ENCODE results near the gene CA9. TPM values are rescaled to one million over a fixed set of nuclear protein-coding genes. Genes with fewer than 3 reads are reported as not detected.

CA9 gene
- total and polyA plus RNA-seq, 2 experiments from 2014 or later: 1.1 TPM; not detected in 1

DNA sequence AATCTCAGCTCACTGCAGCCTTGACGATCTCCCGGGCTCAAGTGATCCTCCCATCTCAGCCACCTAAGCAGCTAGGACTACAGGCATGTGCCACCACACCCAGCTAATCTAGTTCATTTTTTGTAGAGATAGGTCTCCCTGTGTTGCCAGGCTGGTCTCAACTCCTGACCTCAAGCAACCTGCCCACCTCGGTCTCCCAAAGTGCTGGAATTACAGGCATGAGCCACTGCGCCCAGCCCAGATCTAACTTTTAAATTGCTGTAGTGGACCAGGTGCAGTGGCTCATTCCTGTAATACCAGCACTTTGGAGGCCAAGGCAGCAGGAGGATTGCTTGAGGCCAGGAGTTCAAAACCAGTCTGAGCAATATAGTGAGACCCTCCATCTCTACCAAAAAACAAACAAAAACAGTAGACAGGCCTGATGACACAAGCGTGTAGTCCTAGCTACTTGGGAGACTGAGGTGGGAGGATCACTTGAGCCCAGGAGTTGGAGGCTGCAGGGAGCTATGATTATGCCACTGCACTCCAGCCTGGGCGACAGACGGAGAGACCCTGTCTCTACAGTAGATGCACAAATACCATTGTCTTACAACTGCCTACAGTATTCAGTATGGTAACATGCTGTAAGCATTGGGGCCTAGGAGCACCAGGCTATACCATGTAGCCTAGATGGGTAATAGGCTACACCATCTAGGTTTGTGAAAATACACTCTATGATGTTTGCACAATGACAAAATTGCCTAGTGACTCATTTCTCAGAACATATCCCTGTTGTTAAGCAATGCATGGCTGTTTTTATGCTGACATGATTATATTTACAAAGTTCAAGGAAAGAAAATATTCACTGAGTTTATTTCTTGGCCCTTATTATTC is 21.5 kb upstream of the CA9 start:
- H3K4me3 Mint-ChIP-seq: no peak overlapping the region
- no peaks in the 10 kb centered on the region for H3K79me2 ChIP-seq (replicated peaks; ENCODE audit: insufficient read depth)
- H3F3A ChIP-seq (replicated peaks; ENCODE audit: low read depth): peaks cover 12% of the 10 kb centered on the region; the same call in 1 of the 2 replicates
- H3K9me3 Mint-ChIP-seq: no peaks in the 10 kb centered on the region; the same call in 2 of the 3 replicates
- ATAC-seq: no peak
- peaks cover 2% of the 10 kb centered on the region; the same call in 1 of the 3 replicates for H3K36me3 Mint-ChIP-seq (ENCODE audit: low read depth)
- TF ChIP-seq ZNF331 (CRISPR knock-in tag; IDR thresholded peaks at IDR 0.05; ENCODE audit: low read depth): no peak
- TF ChIP-seq, protein P1, sequence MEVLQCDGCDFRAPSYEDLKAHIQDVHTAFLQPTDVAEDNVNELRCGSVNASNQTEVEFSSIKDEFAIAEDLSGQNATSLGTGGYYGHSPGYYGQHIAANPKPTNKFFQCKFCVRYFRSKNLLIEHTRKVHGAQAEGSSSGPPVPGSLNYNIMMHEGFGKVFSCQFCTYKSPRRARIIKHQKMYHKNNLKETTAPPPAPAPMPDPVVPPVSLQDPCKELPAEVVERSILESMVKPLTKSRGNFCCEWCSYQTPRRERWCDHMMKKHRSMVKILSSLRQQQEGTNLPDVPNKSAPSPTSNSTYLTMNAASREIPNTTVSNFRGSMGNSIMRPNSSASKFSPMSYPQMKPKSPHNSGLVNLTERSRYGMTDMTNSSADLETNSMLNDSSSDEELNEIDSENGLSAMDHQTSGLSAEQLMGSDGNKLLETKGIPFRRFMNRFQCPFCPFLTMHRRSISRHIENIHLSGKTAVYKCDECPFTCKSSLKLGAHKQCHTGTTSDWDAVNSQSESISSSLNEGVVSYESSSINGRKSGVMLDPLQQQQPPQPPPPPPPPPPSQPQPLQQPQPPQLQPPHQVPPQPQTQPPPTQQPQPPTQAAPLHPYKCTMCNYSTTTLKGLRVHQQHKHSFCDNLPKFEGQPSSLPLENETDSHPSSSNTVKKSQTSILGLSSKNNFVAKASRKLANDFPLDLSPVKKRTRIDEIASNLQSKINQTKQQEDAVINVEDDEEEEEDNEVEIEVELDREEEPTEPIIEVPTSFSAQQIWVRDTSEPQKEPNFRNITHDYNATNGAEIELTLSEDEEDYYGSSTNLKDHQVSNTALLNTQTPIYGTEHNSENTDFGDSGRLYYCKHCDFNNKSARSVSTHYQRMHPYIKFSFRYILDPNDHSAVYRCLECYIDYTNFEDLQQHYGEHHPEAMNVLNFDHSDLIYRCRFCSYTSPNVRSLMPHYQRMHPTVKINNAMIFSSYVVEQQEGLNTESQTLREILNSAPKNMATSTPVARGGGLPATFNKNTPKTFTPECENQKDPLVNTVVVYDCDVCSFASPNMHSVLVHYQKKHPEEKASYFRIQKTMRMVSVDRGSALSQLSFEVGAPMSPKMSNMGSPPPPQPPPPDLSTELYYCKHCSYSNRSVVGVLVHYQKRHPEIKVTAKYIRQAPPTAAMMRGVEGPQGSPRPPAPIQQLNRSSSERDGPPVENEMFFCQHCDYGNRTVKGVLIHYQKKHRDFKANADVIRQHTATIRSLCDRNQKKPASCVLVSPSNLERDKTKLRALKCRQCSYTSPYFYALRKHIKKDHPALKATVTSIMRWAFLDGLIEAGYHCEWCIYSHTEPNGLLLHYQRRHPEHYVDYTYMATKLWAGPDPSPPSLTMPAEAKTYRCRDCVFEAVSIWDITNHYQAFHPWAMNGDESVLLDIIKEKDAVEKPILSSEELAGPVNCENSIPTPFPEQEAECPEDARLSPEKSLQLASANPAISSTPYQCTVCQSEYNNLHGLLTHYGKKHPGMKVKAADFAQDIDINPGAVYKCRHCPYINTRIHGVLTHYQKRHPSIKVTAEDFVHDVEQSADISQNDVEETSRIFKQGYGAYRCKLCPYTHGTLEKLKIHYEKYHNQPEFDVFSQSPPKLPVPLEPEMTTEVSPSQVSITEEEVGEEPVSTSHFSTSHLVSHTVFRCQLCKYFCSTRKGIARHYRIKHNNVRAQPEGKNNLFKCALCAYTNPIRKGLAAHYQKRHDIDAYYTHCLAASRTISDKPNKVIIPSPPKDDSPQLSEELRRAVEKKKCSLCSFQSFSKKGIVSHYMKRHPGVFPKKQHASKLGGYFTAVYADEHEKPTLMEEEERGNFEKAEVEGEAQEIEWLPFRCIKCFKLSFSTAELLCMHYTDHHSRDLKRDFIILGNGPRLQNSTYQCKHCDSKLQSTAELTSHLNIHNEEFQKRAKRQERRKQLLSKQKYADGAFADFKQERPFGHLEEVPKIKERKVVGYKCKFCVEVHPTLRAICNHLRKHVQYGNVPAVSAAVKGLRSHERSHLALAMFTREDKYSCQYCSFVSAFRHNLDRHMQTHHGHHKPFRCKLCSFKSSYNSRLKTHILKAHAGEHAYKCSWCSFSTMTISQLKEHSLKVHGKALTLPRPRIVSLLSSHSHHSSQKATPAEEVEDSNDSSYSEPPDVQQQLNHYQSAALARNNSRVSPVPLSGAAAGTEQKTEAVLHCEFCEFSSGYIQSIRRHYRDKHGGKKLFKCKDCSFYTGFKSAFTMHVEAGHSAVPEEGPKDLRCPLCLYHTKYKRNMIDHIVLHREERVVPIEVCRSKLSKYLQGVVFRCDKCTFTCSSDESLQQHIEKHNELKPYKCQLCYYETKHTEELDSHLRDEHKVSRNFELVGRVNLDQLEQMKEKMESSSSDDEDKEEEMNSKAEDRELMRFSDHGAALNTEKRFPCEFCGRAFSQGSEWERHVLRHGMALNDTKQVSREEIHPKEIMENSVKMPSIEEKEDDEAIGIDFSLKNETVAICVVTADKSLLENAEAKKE (CRISPR knock-in tag; IDR thresholded peaks at IDR 0.05): no peak
- no peak for TF ChIP-seq CREB1 (CRISPR knock-in tag; IDR thresholded peaks at IDR 0.05; ENCODE audit: low read depth)
- TF ChIP-seq ZNF114 (CRISPR knock-in tag; IDR thresholded peaks at IDR 0.05): no peak
- H3K27ac Mint-ChIP-seq: no peak overlapping the region
- no peak for DNase-seq (ENCODE audit: low spot score)
- H3K4me1 ChIP-seq (ENCODE audit: insufficient read depth): peaks cover 35% of the 10 kb centered on the region
- peaks cover 38% of the 10 kb centered on the region for H3K27me3 Mint-ChIP-seq (ENCODE audit: insufficient read depth, low read depth, poor library complexity)
- no peak overlapping the region for H2AFZ ChIP-seq
- no peak overlapping the region for H3K4me2 ChIP-seq
- no peaks in the 10 kb centered on the region for H3K9me2 ChIP-seq (ENCODE audit: insufficient read depth)
- peaks cover 55% of the 10 kb centered on the region for H3K4me1 Mint-ChIP-seq
- no peaks in the 10 kb centered on the region for H3K36me3 ChIP-seq (ENCODE audit: insufficient read depth)
- no peak overlapping the region for H3K4me3 ChIP-seq
- H4K20me1 ChIP-seq (replicated peaks; ENCODE audit: insufficient read depth): no peaks in the 10 kb centered on the region; the same call in 1 of the 2 replicates
- peaks cover 3% of the 10 kb centered on the region; the same call in 1 of the 2 replicates for H3K27me3 ChIP-seq (ENCODE audit: insufficient read depth)
- no peak overlapping the region for H3K27ac ChIP-seq (ENCODE audit: low read depth)
